Femur (tissue), 1 donor: ENCODE measurements around the gene MECR.

Source experiments
- DNase-seq: peaks from one replicate; pipeline ENCODE4 v3.0.0-alpha.2; 2017

MECR gene

GRCh38 chr1:29230553-29231378 is at the start of gene MECR:
Gene MECR, minus strand, starts transcription at chr1:29230934. Its CDS starts 28 bp downstream, at chr1:29230906.
- DNase-seq = peak; percentile 97

- DNase-seq = no peak
These were observed 49.2 kb upstream of the MECR start for GRCh38 chr1:29279951-29280391.

DNA sequence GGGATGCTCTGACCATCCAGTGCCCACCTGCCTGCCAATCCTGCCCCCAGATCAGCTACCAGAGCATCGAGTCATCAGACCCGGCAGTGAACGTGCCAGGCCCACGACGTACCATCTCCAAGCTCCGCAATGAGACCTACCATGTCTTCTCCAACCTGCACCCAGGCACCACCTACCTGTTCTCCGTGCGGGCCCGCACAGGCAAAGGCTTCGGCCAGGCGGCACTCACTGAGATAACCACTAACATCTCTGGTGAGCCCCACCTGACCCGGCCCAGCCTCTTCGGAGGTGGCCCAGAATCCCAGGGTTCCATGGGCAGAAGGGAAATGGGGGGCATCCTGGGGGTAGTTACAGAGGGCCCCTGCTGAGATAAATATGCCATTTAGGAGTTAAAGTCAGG is 48.7 kb upstream of the MECR start:
- DNase-seq = no peak

GRCh38 chr1:29278124-29278523 is 47.4 kb upstream of the MECR start:
- DNase-seq = no peak

GRCh38 chr1:29275435-29275834 is 44.7 kb upstream of the MECR start:
- no peak for DNase-seq

- DNase-seq = no peak
These were observed 41.6 kb upstream of the MECR start for GRCh38 chr1:29272147-29272907.

GRCh38 chr1:29271724-29272123 is 41.0 kb upstream of the MECR start:
- peak; percentile 87 for DNase-seq

DNA sequence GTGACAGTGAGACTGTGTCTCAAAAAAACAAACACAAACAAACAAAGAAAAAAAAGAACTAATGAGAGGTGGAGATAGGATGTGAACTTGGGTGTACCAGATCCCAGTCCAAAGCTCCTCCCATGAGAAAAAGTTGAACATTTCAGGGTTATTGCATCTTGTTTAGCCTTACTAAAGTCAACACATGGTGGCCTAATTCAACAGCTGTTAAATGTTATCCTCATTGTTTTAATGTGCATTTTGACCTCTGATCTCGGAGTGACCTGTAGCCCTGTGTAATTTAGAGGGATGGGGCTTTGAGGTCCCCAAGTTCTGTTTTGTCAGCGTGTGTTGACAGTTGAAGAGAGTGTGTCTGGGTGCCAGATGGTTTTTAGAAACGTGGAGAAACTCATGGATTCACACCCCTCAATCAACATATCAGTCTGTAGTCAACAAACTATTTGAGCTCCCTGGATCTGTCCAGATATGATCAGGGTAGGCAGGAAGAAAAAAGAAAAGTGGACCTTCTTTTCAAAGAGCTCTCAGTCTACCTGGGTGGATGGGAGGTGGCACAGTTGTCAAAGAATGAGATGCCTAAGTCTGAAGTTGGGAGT is 40.3 kb upstream of the MECR start:
- DNase-seq = no peak

GRCh38 chr1:29269382-29269781 is 38.6 kb upstream of the MECR start:
- peak; percentile 79 for DNase-seq

- peak; percentile 3 for DNase-seq
These were observed 36.8 kb upstream of the MECR start for GRCh38 chr1:29267321-29268070.

- DNase-seq = no peak
These were observed 36.2 kb upstream of the MECR start for GRCh38 chr1:29266912-29267311.

- DNase-seq = peak; percentile 2
These were observed 34.1 kb upstream of the MECR start for GRCh38 chr1:29264773-29265389.

DNA sequence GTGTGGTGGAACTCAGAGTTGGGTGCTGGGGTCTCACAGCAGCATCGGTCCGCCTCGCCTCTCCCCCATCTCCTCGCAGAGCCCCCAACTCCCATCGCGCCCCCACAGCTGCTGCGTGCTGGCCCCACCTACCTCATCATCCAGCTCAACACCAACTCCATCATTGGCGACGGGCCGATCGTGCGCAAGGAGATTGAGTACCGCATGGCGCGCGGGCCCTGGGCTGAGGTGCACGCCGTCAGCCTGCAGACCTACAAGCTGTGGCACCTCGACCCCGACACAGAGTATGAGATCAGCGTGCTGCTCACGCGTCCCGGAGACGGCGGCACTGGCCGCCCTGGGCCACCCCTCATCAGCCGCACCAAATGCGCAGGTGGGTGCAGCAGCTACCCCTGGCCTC is 29.8 kb upstream of the MECR start:
- DNase-seq = no peak

DNA sequence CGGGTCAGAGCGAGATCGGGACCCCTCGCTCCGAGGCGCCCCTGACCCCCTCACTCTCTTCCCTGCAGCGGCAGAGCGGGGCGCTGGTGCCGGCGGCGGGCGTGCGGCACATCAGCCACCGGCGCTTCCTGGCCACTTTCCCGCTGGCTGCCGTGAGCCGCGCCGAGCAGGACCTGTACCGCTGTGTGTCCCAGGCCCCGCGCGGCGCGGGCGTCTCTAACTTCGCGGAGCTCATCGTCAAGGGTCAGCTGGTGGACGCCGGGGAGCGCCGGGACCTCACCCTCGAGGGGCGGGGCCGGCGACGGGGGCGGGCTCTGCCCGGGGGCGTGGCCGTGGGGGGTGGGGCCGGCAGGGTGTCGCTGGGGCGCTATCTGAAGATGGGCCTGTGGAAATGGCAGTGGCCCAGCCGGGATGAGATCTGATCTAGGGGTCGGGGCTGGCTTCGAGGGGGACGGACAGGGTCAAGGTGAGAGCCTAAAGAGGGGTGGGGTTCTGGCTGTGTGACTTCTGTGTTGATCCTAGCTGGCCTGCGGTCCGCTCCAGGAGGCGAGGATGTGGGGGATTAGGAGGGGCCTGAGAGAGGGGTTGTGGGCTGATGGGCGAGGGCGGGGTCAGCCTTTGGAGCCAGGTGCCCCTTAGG is 29.2 kb upstream of the MECR start:
- peak; percentile 57 for DNase-seq

GRCh38 chr1:29258976-29259801 is 28.5 kb upstream of the MECR start:
- peak; percentile 21 for DNase-seq

GRCh38 chr1:29258189-29258975 is 27.6 kb upstream of the MECR start:
- DNase-seq = peak; percentile 12

DNA sequence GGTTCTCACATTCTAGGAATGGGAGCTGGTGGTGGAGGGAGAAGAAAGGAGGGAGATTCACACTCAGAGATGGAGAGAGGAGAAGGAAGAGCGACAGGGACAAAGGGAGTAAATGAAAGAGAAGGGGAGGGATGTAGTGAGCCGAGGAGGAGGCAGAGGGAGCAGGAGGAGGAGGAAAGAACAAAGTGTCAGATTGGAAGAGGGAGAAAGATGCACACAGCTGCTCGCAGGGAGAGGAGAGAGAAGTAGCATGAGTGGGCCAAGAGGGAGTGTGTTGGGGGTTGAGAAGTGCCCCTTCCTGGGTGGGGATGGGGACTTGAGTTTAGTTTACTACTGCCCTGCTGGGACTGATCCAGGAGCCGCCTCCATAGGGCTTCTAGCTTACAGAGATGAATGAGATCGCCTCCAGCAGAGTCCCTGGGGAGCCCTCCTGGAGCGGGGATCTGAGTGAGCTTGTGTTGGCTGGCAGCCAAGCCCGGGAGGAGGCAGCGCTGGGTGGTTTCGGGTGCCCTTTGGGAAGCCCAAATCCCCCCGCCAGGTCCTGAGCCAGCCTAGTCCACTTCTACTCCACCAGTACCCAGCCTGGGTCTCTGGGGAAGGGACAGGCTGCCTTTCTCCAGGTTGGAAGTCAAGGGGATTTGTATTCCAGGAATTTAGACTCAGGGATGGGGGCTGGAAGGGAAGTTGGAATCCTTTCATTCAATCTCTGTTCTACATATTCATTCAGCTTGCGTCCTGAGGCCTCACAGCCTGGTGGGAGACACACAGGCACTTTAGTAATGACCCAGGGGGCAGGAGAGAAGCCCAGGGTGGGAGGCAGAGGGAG is 26.5 kb upstream of the MECR start:
- DNase-seq = peak; percentile 31

GRCh38 chr1:29256394-29256793 is 25.7 kb upstream of the MECR start:
- peak; percentile 11 for DNase-seq

GRCh38 chr1:29255134-29255666 is 24.5 kb upstream of the MECR start:
- DNase-seq = peak; percentile 5
